GM23338 (cell line): Measurements from ENCODE around the gene PAX2. TPM values are rescaled to one million over a fixed set of nuclear protein-coding genes. Genes with fewer than 3 reads are reported as not detected.

Experiments
- CREB1 ChIP-seq: fragments of 250-450 bp; sonication (Bioruptor Pico); IDR thresholded peaks from 2 replicates; pipeline ENCODE4 v1.5.0; 2020; ENCODE audit warnings: low read depth, mild to moderate bottlenecking, moderate library complexity
- ZNF114 ChIP-seq: fragments of 250-450 bp; sonication (Bioruptor Pico); IDR thresholded peaks from 2 replicates; pipeline ENCODE4 v1.5.0; 2020; ENCODE audit warnings: mild to moderate bottlenecking, moderate library complexity
- polyA plus RNA-seq: library from polyadenylated mRNA; unstranded; fragments of >200 nt; fragmentation: Nextera tagmentation; extraction: Ambion mirVana; gene quantifications from 2 replicates; pipeline ENCODE4 v1.2.1, GENCODE V29; 2016
- total RNA-seq: library from RNA; depleted of rRNA; stranded (reverse); fragments of >200 nt; shearing (Covaris generic); gene quantifications from 2 replicates; pipeline ENCODE4 v1.2.3, GENCODE V29; 2014
- TF ChIP-seq, protein P1 (sequence below): fragments of 250-450 bp; sonication (Bioruptor Pico); IDR thresholded peaks from 2 replicates; pipeline ENCODE4 v1.5.0; 2020; ENCODE audit warnings: mild to moderate bottlenecking, moderate library complexity
- TF ChIP-seq, protein P2 (sequence below): IDR thresholded peaks from 2 replicates; pipeline ENCODE4 v1.6.1; 2016; ENCODE audit warnings: antibody characterized with exemption
- TF ChIP-seq, protein P3 (sequence below): IDR thresholded peaks from one replicate; pipeline ENCODE4 v1.6.1; 2018; ENCODE audit warnings: antibody characterized with exemption; ENCODE audit not compliant: unreplicated experiment

Gene PAX2
- total and polyA plus RNA-seq, 2 experiments from 2014 or later = not detected

DNA sequence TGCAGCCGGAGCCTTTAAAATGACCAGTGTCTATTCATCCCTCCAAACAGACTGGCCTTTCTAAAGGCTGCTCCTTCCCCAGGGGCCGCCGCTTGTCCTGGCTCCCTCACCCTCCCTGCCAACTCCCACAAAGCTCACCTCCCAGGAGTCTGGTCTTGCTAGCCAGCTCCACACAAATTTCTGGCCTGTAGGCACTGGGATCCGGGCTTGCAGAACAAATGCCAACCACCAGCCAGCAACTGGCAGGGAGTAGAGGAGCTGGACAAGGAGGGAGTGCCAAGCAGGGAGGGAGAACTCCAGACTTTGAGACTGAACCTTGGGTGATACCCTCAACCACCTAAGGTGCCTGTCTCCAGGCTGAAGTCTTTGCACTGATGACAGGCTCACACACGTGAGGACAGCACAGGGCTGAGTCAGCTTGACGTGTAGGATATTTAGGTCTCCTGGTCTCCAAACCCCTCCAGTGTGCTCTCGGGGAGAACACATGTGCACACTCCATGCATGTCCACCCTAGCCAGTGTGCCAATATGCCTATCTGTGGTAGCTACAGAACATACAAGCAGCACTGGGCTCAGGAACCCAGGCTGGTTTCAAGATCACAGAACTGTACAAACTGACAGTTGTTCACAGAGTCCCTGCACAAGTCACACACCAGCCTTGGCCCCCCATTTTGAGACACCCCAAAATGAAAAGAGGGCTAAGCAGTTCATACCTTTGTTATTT is 6.0 kb downstream of the PAX2 start (continued):
- TF ChIP-seq, protein P1, sequence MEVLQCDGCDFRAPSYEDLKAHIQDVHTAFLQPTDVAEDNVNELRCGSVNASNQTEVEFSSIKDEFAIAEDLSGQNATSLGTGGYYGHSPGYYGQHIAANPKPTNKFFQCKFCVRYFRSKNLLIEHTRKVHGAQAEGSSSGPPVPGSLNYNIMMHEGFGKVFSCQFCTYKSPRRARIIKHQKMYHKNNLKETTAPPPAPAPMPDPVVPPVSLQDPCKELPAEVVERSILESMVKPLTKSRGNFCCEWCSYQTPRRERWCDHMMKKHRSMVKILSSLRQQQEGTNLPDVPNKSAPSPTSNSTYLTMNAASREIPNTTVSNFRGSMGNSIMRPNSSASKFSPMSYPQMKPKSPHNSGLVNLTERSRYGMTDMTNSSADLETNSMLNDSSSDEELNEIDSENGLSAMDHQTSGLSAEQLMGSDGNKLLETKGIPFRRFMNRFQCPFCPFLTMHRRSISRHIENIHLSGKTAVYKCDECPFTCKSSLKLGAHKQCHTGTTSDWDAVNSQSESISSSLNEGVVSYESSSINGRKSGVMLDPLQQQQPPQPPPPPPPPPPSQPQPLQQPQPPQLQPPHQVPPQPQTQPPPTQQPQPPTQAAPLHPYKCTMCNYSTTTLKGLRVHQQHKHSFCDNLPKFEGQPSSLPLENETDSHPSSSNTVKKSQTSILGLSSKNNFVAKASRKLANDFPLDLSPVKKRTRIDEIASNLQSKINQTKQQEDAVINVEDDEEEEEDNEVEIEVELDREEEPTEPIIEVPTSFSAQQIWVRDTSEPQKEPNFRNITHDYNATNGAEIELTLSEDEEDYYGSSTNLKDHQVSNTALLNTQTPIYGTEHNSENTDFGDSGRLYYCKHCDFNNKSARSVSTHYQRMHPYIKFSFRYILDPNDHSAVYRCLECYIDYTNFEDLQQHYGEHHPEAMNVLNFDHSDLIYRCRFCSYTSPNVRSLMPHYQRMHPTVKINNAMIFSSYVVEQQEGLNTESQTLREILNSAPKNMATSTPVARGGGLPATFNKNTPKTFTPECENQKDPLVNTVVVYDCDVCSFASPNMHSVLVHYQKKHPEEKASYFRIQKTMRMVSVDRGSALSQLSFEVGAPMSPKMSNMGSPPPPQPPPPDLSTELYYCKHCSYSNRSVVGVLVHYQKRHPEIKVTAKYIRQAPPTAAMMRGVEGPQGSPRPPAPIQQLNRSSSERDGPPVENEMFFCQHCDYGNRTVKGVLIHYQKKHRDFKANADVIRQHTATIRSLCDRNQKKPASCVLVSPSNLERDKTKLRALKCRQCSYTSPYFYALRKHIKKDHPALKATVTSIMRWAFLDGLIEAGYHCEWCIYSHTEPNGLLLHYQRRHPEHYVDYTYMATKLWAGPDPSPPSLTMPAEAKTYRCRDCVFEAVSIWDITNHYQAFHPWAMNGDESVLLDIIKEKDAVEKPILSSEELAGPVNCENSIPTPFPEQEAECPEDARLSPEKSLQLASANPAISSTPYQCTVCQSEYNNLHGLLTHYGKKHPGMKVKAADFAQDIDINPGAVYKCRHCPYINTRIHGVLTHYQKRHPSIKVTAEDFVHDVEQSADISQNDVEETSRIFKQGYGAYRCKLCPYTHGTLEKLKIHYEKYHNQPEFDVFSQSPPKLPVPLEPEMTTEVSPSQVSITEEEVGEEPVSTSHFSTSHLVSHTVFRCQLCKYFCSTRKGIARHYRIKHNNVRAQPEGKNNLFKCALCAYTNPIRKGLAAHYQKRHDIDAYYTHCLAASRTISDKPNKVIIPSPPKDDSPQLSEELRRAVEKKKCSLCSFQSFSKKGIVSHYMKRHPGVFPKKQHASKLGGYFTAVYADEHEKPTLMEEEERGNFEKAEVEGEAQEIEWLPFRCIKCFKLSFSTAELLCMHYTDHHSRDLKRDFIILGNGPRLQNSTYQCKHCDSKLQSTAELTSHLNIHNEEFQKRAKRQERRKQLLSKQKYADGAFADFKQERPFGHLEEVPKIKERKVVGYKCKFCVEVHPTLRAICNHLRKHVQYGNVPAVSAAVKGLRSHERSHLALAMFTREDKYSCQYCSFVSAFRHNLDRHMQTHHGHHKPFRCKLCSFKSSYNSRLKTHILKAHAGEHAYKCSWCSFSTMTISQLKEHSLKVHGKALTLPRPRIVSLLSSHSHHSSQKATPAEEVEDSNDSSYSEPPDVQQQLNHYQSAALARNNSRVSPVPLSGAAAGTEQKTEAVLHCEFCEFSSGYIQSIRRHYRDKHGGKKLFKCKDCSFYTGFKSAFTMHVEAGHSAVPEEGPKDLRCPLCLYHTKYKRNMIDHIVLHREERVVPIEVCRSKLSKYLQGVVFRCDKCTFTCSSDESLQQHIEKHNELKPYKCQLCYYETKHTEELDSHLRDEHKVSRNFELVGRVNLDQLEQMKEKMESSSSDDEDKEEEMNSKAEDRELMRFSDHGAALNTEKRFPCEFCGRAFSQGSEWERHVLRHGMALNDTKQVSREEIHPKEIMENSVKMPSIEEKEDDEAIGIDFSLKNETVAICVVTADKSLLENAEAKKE (CRISPR knock-in tag) = no peak
- TF ChIP-seq CREB1 = no peak
- TF ChIP-seq, protein P2, sequence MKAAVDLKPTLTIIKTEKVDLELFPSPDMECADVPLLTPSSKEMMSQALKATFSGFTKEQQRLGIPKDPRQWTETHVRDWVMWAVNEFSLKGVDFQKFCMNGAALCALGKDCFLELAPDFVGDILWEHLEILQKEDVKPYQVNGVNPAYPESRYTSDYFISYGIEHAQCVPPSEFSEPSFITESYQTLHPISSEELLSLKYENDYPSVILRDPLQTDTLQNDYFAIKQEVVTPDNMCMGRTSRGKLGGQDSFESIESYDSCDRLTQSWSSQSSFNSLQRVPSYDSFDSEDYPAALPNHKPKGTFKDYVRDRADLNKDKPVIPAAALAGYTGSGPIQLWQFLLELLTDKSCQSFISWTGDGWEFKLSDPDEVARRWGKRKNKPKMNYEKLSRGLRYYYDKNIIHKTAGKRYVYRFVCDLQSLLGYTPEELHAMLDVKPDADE = no peak
- TF ChIP-seq, protein P3, sequence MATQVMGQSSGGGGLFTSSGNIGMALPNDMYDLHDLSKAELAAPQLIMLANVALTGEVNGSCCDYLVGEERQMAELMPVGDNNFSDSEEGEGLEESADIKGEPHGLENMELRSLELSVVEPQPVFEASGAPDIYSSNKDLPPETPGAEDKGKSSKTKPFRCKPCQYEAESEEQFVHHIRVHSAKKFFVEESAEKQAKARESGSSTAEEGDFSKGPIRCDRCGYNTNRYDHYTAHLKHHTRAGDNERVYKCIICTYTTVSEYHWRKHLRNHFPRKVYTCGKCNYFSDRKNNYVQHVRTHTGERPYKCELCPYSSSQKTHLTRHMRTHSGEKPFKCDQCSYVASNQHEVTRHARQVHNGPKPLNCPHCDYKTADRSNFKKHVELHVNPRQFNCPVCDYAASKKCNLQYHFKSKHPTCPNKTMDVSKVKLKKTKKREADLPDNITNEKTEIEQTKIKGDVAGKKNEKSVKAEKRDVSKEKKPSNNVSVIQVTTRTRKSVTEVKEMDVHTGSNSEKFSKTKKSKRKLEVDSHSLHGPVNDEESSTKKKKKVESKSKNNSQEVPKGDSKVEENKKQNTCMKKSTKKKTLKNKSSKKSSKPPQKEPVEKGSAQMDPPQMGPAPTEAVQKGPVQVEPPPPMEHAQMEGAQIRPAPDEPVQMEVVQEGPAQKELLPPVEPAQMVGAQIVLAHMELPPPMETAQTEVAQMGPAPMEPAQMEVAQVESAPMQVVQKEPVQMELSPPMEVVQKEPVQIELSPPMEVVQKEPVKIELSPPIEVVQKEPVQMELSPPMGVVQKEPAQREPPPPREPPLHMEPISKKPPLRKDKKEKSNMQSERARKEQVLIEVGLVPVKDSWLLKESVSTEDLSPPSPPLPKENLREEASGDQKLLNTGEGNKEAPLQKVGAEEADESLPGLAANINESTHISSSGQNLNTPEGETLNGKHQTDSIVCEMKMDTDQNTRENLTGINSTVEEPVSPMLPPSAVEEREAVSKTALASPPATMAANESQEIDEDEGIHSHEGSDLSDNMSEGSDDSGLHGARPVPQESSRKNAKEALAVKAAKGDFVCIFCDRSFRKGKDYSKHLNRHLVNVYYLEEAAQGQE = no peak
- no peak for TF ChIP-seq ZNF114 (CRISPR knock-in tag)
